Upper lobe of right lung (tissue), 1 donor: ENCODE data around the gene IFIT3. TPM values are rescaled to one million over a fixed set of nuclear protein-coding genes. Genes with fewer than 3 reads are reported as not detected.
"Not testable (repeated sequence)": the region's sequence is repeated elsewhere in the genome, so short reads cannot be mapped to it uniquely, and the experiment has no call there.

ENCODE experiments used
- ATAC-seq: fragments of 200-7000 bp; cut with Tn5 transposase; one replicate; pipeline ENCODE4 v1.9.1; 2020; ENCODE audit warnings: mild to moderate bottlenecking, moderate library complexity
- DNase-seq: peaks from one replicate; pipeline ENCODE4 v3.0.0-alpha.2; 2020
- H3K27ac ChIP-seq: fragments of 200-600 bp; one replicate; pipeline ENCODE4 v1.8.0; 2022
- H3K27me3 ChIP-seq: fragments of 200-600 bp; one replicate; pipeline ENCODE4 v1.8.0; 2022; ENCODE audit warnings: mild to moderate bottlenecking
- H3K36me3 ChIP-seq: fragments of 200-600 bp; one replicate; pipeline ENCODE4 v1.8.0; 2022
- H3K4me1 ChIP-seq: fragments of 200-600 bp; one replicate; pipeline ENCODE4 v1.8.0; 2022
- H3K4me3 ChIP-seq: fragments of 200-600 bp; one replicate; pipeline ENCODE4 v1.8.0; 2022; ENCODE audit warnings: mild to moderate bottlenecking
- H3K9me3 ChIP-seq: fragments of 200-600 bp; one replicate; pipeline ENCODE4 v1.8.0; 2022
- CTCF ChIP-seq: fragments of 200-600 bp; IDR thresholded peaks from one replicate; pipeline ENCODE4 v1.8.0; 2022; ENCODE audit warnings: antibody characterized with exemption
- intact Hi-C: fragments of 100-400 bp; cut with DNase I; formaldehyde crosslinking; loops from one replicate; pipeline ENCODE4 v1.11.0; 2022
- total RNA-seq: library from RNA; stranded (reverse); fragmentation: NEBNext Ultra II Directional; extraction: Animal tissue kit (Norgen Biotek cat#: 25700); gene quantifications from one replicate; pipeline ENCODE4 v1.2.1, GENCODE V29; 2021
- donor health status: DM: no; HTN: yes; CAD: no; lungs with severe emphysema.

The IFIT3 gene
- total RNA-seq, 1 donor from 2014 or later, result 78.0 TPM

GRCh38 chr10:89329151-89329550, 1.4 kb downstream of the IFIT3 start:
- ATAC-seq (no peak), DNase-seq (no peak)
- Histone ChIP-seq H3K4me3 (peak overlapping the region; percentile 62), H3K27ac (peak overlapping the region; percentile 87), H3K4me1 (peaks cover 46% of the 10 kb centered on the region), H3K9me3 (no peaks in the 10 kb centered on the region), H3K36me3 (no peaks in the 10 kb centered on the region), H3K27me3 (no peaks in the 10 kb centered on the region)
- intact Hi-C loops, result no loop called here
- TF ChIP-seq CTCF, result no peak

GRCh38 chr10:89330014-89330413, 2.2 kb downstream of the IFIT3 start:
- DNase-seq, H3K9me3 ChIP-seq, H3K27me3 ChIP-seq, intact Hi-C loops, ATAC-seq, H3K27ac ChIP-seq, H3K36me3 ChIP-seq: not testable (repeated sequence)
- peaks cover 54% of the 10 kb centered on the region for H3K4me1 ChIP-seq
- peak overlapping the region; percentile 22 for H3K4me3 ChIP-seq

- ATAC-seq, result no peak
- H3K4me3 ChIP-seq, result peak overlapping the region; percentile 22
- intact Hi-C loops, result no loop called here
- H3K36me3 ChIP-seq, result no peaks in the 10 kb centered on the region
- no peak overlapping the region for H3K27ac ChIP-seq
- TF ChIP-seq CTCF, result no peak
- no peak for DNase-seq
- no peaks in the 10 kb centered on the region for H3K27me3 ChIP-seq
- H3K9me3 ChIP-seq, result no peaks in the 10 kb centered on the region
- peaks cover 58% of the 10 kb centered on the region for H3K4me1 ChIP-seq
Measured at GRCh38 chr10:89330537-89331212, 2.9 kb downstream of the IFIT3 start.

- H3K27me3 ChIP-seq, DNase-seq, H3K9me3 ChIP-seq, ATAC-seq, H3K36me3 ChIP-seq, intact Hi-C loops: not testable (repeated sequence)
- Histone ChIP-seq H3K4me1 (peaks cover 62% of the 10 kb centered on the region), H3K27ac (peak overlapping the region; percentile 81), H3K4me3 (peak overlapping the region; percentile 58)
Measured at GRCh38 chr10:89331487-89332122, 3.8 kb downstream of the IFIT3 start.

GRCh38 chr10:89332123-89332633, 4.4 kb downstream of the IFIT3 start:
- H3K4me1 ChIP-seq, result peaks cover 62% of the 10 kb centered on the region
- ATAC-seq, result peak; percentile 72
- H3K27me3 ChIP-seq, result no peaks in the 10 kb centered on the region
- peak overlapping the region; percentile 58 for H3K4me3 ChIP-seq
- no peaks in the 10 kb centered on the region for H3K9me3 ChIP-seq
- no peak for DNase-seq
- no peak for TF ChIP-seq CTCF
- intact Hi-C loops, result no loop called here
- peak overlapping the region; percentile 81 for H3K27ac ChIP-seq
- no peaks in the 10 kb centered on the region for H3K36me3 ChIP-seq

- no peaks in the 10 kb centered on the region for H3K9me3 ChIP-seq
- ATAC-seq, result no peak
Measured at GRCh38 chr10:89335226-89335625, 7.4 kb downstream of the IFIT3 start.

More at GRCh38 chr10:89335226-89335625, 7.4 kb downstream of the IFIT3 start:
- no peak overlapping the region for H3K4me3 ChIP-seq
- peaks cover 42% of the 10 kb centered on the region for H3K4me1 ChIP-seq
- no peak for DNase-seq
- H3K36me3 ChIP-seq, result peaks cover 29% of the 10 kb centered on the region
- no peak for TF ChIP-seq CTCF
- H3K27me3 ChIP-seq, result no peaks in the 10 kb centered on the region
- no peak overlapping the region for H3K27ac ChIP-seq
- intact Hi-C loops, result no loop called here
